NB4 (cell line): ENCODE measurements around the gene SSR1.

Experiments used
- DNase-seq: peaks from one replicate; pipeline ENCODE4 v3.0.0; 2010; ENCODE audit warnings: low read depth
- H3K4me3 ChIP-seq: one replicate; pipeline ENCODE4 v1.5.1; 2011; ENCODE audit warnings: mild to moderate bottlenecking, low read depth, low read length, moderate library complexity
- CTCF ChIP-seq: IDR thresholded peaks from one replicate; pipeline ENCODE4 v1.5.1; 2012; ENCODE audit warnings: low read depth, low read length
- MAX ChIP-seq: IDR thresholded peaks from 2 replicates; pipeline ENCODE4 v1.6.1; 2011; ENCODE audit warnings: low read depth, low read length
- MYC ChIP-seq: IDR thresholded peaks from 2 replicates; pipeline ENCODE4 v1.6.1; 2011; ENCODE audit warnings: low read depth, low read length
- POLR2A ChIP-seq: IDR thresholded peaks from 2 replicates; pipeline ENCODE4 v1.6.1; 2011; ENCODE audit warnings: mild to moderate bottlenecking; ENCODE audit not compliant: insufficient read length; ENCODE audit errors: extremely low read depth

The SSR1 gene

GRCh38 chr6:7311176-7311575 lies 1.8 kb downstream of the SSR1 start:
- peak overlapping the region; percentile 80 for H3K4me3 ChIP-seq
- no peak for TF ChIP-seq MYC
- no peak for TF ChIP-seq CTCF
- TF ChIP-seq MAX, result no peak
- no peak for TF ChIP-seq POLR2A
- DNase-seq, result no peak

GRCh38 chr6:7309050-7309449 lies 3.9 kb downstream of the SSR1 start:
- no peak for TF ChIP-seq CTCF
- no peak for TF ChIP-seq POLR2A
- no peak for TF ChIP-seq MAX
- TF ChIP-seq MYC, result no peak
- DNase-seq, result no peak
- H3K4me3 ChIP-seq, result no peak overlapping the region

GRCh38 chr6:7307533-7307932 lies 5.5 kb downstream of the SSR1 start:
- no peak overlapping the region for H3K4me3 ChIP-seq
- TF ChIP-seq POLR2A (no peak), MAX (no peak)
- DNase-seq, result no peak

DNA sequence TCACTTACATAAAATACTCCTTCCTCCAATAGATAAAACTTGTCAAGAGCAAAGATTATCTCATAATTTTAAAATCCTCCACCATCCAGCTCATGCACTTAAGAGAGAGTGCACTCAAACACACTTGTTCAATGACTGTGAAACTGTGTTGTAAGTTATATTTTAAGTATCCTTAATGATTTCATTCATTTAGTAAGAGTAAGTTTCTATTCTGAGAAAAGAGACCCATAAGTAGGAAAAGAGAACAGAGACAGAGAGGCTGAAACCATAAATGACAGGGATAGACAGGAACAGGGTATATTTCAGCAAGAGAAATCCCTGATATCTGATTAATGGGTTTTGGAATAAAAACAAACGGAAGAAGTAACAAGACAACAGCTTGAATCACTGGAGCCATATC lies 8.2 kb downstream of the SSR1 start:
- no peak for DNase-seq
- H3K4me3 ChIP-seq, result no peak overlapping the region
- TF ChIP-seq CTCF, result no peak
- no peak for TF ChIP-seq MAX
- TF ChIP-seq MYC, result no peak
- TF ChIP-seq POLR2A, result no peak

DNA sequence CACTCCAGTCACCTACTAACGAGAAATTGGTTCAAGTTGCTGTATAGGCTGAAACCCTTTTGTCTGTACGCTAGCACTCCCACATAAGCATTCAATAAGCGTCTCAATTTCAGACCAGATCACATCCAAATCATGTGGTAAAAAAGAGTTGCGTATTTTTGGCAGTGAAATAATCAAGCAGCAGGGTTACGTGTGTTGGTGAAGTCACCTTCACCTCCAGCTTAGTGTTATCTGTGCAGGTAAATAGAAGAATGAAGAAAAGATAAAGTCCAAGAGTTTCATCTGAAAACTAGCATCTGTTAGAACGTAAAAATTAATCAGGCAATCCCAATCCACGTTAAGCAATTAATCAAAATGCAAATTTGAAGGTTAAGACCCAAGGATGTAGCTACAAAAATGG lies 11.3 kb downstream of the SSR1 start:
- no peak for TF ChIP-seq MYC
- TF ChIP-seq POLR2A, result no peak
- no peak for TF ChIP-seq MAX
- DNase-seq, result no peak
- no peak overlapping the region for H3K4me3 ChIP-seq

DNA sequence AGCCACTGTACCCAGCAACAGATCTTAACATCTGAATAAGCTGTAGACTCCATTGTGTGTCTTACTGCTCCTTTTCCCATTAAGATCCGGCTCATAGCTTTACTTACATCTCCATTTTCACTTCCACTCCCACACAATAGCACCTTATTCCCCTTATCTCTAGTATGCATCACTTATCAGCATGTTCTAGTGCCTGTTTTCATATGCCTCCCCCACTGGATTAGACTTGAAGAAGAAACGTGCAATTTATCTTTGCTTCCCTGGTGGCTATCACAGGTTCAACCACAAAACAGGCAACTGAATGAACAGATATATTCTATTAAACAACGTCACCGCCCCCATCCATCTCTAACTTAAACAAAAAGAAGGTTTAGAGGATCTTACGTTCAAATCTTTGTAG lies 12.1 kb downstream of the SSR1 start:
- TF ChIP-seq CTCF (no peak), MYC (no peak), POLR2A (no peak), MAX (no peak)
- H3K4me3 ChIP-seq, result no peak overlapping the region
- no peak for DNase-seq

DNA sequence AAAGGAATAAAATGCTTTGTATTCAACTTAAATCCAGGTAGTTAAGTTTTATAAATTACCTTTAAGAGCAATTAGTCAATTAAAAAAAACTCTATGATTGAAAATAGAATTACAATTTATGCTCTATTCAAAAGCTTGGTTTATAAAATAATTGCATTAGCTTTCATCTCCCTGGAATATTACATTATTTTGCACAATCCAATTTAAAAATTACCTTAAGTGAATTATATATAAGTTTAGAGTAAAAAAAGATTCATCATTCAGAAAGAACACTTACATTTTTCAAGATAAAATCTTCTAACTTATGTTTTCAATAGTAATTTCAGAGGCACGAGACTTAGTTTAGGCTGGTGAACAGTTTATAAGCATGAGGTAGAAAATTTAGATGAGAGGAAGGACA lies 14.9 kb downstream of the SSR1 start:
- DNase-seq, result no peak
- TF ChIP-seq MYC, result no peak
- no peak for TF ChIP-seq CTCF
- TF ChIP-seq MAX, result no peak
- no peak for TF ChIP-seq POLR2A
- H3K4me3 ChIP-seq, result no peak overlapping the region
